CD8-positive, alpha-beta memory T cell (primary cell): ENCODE results near the gene IFNAR1. TPM values are rescaled to one million over a fixed set of nuclear protein-coding genes. Genes with fewer than 3 reads are reported as not detected.
"Not testable (repeated sequence)": the region's sequence is repeated elsewhere in the genome, so short reads cannot be mapped to it uniquely, and the experiment has no call there.

Source experiments
- CTCF ChIA-PET: fragments of 350-600 bp; sonication (Branson Sonifier 250); formaldehyde crosslinking; loops from one replicate; lab custom pipeline; 2021; ENCODE audit warnings: antibody characterized with exemption; lab: Charles Lee
- POLR2A ChIA-PET: fragments of 350-600 bp; sonication (Branson Sonifier 250); formaldehyde crosslinking; loops from one replicate; lab custom pipeline; 2021; ENCODE audit warnings: antibody characterized with exemption; lab: Charles Lee
- DNase-seq, 5 donors: peaks; one replicate each; pipeline versions ENCODE4 v3.0.0 to v3.0.0-alpha.2; 2020 to 2022; ENCODE audit warnings: mixed read lengths in 1 of 5
- H3K27ac ChIP-seq: one replicate; pipeline ENCODE4 v1.7.0; 2013; ENCODE audit warnings: low read depth, mild to moderate bottlenecking, low read length, moderate library complexity
- H3K27me3 ChIP-seq: 2 replicates; pipeline ENCODE4 v1.7.0; 2013; ENCODE audit warnings: low read length, mild to moderate bottlenecking; ENCODE audit not compliant: insufficient read depth, poor library complexity, severe bottlenecking
- H3K36me3 ChIP-seq: 2 replicates; pipeline ENCODE4 v1.7.0; 2013; ENCODE audit warnings: mild to moderate bottlenecking, low read length, moderate library complexity; ENCODE audit not compliant: insufficient read depth
- H3K4me1 ChIP-seq: 2 replicates; pipeline ENCODE4 v1.7.0; 2013; ENCODE audit warnings: mild to moderate bottlenecking, low read length, moderate library complexity; ENCODE audit not compliant: insufficient read depth
- H3K4me3 ChIP-seq: 2 replicates; pipeline ENCODE4 v1.7.0; 2013; ENCODE audit warnings: mild to moderate bottlenecking, low read length
- H3K9me3 ChIP-seq: 2 replicates; pipeline ENCODE4 v1.7.0; 2013; ENCODE audit warnings: mild to moderate bottlenecking, low read length
- H3K27ac Mint-ChIP-seq, 8 donors: one replicate each; pipeline ENCODE4 v1.8.0; 2020 to 2021; ENCODE audit warnings: mixed read lengths in 8 of 8, mild to moderate bottlenecking in 6 of 8, inconsistent platforms in 3 of 8, moderate library complexity in 3 of 8
- H3K27me3 Mint-ChIP-seq, 2 donors: one replicate each; pipeline ENCODE4 v1.8.0; 2020 to 2021; ENCODE audit warnings: mixed read lengths in 2 of 2, mild to moderate bottlenecking in 1 of 2, moderate library complexity in 1 of 2
- H3K36me3 Mint-ChIP-seq, 3 donors: one replicate each; pipeline ENCODE4 v1.8.0; 2020 to 2021; ENCODE audit warnings: mixed read lengths in 3 of 3, inconsistent platforms in 1 of 3, mild to moderate bottlenecking in 1 of 3
- H3K4me1 Mint-ChIP-seq, 3 donors: one replicate each; pipeline ENCODE4 v1.8.0; 2020 to 2021; ENCODE audit warnings: mixed read lengths in 3 of 3, inconsistent platforms in 1 of 3, mild to moderate bottlenecking in 1 of 3
- H3K4me3 Mint-ChIP-seq, 7 donors: one replicate each; pipeline ENCODE4 v1.8.0; 2020 to 2021; ENCODE audit warnings: mixed read lengths in 7 of 7, mild to moderate bottlenecking in 6 of 7, moderate library complexity in 4 of 7, inconsistent platforms in 2 of 7
- H3K9me3 Mint-ChIP-seq, 5 donors: one replicate each; pipeline ENCODE4 v1.8.0; 2020 to 2022; ENCODE audit warnings: mixed read lengths in 5 of 5, mild to moderate bottlenecking in 3 of 5, moderate library complexity in 2 of 5, inconsistent platforms in 1 of 5
- polyA plus RNA-seq: library from polyadenylated mRNA; unstranded; fragments of 300-500 nt; fragmentation: Illumina TruSeq; gene quantifications from one replicate; pipeline ENCODE4 v1.2.3, GENCODE V29; 2021
- total RNA-seq, 2 experiments: library from RNA; stranded (reverse); gene quantifications; one replicate each; pipeline ENCODE4 v1.2.3, GENCODE V29; 2021

IFNAR1 gene
- total and polyA plus RNA-seq, 3 experiments from 2014 or later, result 31.6 to 54.6 (median 34.1) TPM

DNA sequence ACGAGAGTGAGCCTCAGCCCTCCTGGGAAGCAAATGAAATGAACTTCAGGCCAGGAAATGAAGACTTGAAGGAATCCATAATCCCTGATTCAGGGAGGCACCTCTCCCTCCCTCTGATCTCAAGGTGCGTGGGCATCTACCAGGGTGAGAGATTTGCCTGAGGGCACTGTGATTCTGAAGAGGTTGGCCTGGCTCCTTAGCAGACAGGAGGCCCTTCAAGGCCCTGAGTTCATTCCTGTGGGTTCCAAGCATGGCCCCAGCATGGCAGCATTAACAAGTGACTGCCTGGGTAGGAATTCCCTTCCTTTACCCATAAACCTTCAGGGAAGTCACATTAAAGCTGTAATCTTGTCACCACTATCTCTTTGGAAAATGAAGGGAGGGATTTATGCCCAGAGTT is 48.7 kb downstream of the IFNAR1 start:
- no peak overlapping the region for H3K27ac Mint-ChIP-seq
- Histone ChIP-seq H3K27me3 (no peaks in the 10 kb centered on the region), H3K4me1 (no peaks in the 10 kb centered on the region), H3K4me3 (no peak overlapping the region), H3K9me3 (no peaks in the 10 kb centered on the region), H3K27ac (no peak overlapping the region), H3K36me3 (no peaks in the 10 kb centered on the region)
- no peak overlapping the region for H3K4me3 Mint-ChIP-seq
- CTCF ChIA-PET, result interaction anchor here (0.8 to 1.3 kb wide), 4 partner anchors 12 to 176 kb away, joined by 3 to 5 read pairs (median 4); no protein-coding TSS in a partner anchor
- peaks cover 0 to 3% (median 2%) of the 10 kb centered on the region in 5 donors for H3K9me3 Mint-ChIP-seq
- no peak for DNase-seq
- H3K36me3 Mint-ChIP-seq, result no peaks in the 10 kb centered on the region
- peaks cover 8 to 11% (median 10%) of the 10 kb centered on the region in 3 donors for H3K4me1 Mint-ChIP-seq
- POLR2A ChIA-PET, result no interaction called here
- peaks cover 19% of the 10 kb centered on the region in 2 donors for H3K27me3 Mint-ChIP-seq

GRCh38 chr21:33374080-33374449 is 49.3 kb downstream of the IFNAR1 start:
- Mint-ChIP-seq H3K4me1 (peaks cover 9 to 13% (median 12%) of the 10 kb centered on the region in 3 donors), H3K36me3 (peaks cover 0 to 2% (median 0%) of the 10 kb centered on the region in 3 donors), H3K9me3 (no peaks in the 10 kb centered on the region), H3K27ac (no peak overlapping the region), H3K27me3 (peaks cover 19% of the 10 kb centered on the region in 2 donors), H3K4me3 (no peak overlapping the region)
- Histone ChIP-seq H3K9me3 (no peaks in the 10 kb centered on the region), H3K36me3 (no peaks in the 10 kb centered on the region), H3K27me3 (no peaks in the 10 kb centered on the region), H3K4me3 (no peak overlapping the region), H3K4me1 (no peaks in the 10 kb centered on the region), H3K27ac (no peak overlapping the region)
- CTCF ChIA-PET, result interaction anchor here (0.8 to 1.3 kb wide), 4 partner anchors 13 to 177 kb away, joined by 3 to 5 read pairs (median 4); no protein-coding TSS in a partner anchor
- DNase-seq, result no peak
- POLR2A ChIA-PET, result no interaction called here

GRCh38 chr21:33374450-33375096 is 49.8 kb downstream of the IFNAR1 start:
- H3K9me3 ChIP-seq, result no peaks in the 10 kb centered on the region
- peak; percentile 20 to 62 (median 32) for DNase-seq
- H3K27me3 Mint-ChIP-seq, result peaks cover 19 to 20% of the 10 kb centered on the region in 2 donors
- no peak overlapping the region for H3K4me3 ChIP-seq
- H3K4me1 ChIP-seq, result peaks cover 1% of the 10 kb centered on the region
- ChIA-PET CTCF (interaction anchor here (0.8 to 2.8 kb wide), 7 partner anchors 10 to 177 kb away, joined by 3 to 9 read pairs (median 5); no protein-coding TSS in a partner anchor), POLR2A (no interaction called here)
- no peaks in the 10 kb centered on the region for H3K36me3 ChIP-seq
- H3K4me1 Mint-ChIP-seq, result peaks cover 10 to 14% (median 13%) of the 10 kb centered on the region in 3 donors
- H3K9me3 Mint-ChIP-seq, result no peaks in the 10 kb centered on the region
- no peak overlapping the region for H3K27ac Mint-ChIP-seq
- H3K4me3 Mint-ChIP-seq, result no peak overlapping the region
- H3K27ac ChIP-seq, result no peak overlapping the region
- H3K36me3 Mint-ChIP-seq, result peaks cover 0 to 2% (median 0%) of the 10 kb centered on the region in 3 donors
- H3K27me3 ChIP-seq, result no peaks in the 10 kb centered on the region

GRCh38 chr21:33375101-33375644 is 50.4 kb downstream of the IFNAR1 start:
- Histone ChIP-seq H3K9me3 (no peaks in the 10 kb centered on the region), H3K4me1 (peaks cover 7% of the 10 kb centered on the region), H3K27ac (no peak overlapping the region), H3K27me3 (no peaks in the 10 kb centered on the region), H3K4me3 (no peak overlapping the region), H3K36me3 (no peaks in the 10 kb centered on the region)
- CTCF ChIA-PET, result interaction anchor here (1.0 to 2.8 kb wide), 5 partner anchors 9 to 178 kb away, joined by 3 to 9 read pairs (median 8); partner anchors contain the start of gene IFNAR1
- POLR2A ChIA-PET, result no interaction called here
- H3K9me3 Mint-ChIP-seq, result no peaks in the 10 kb centered on the region
- DNase-seq, result no peak
- peaks cover 0 to 2% (median 0%) of the 10 kb centered on the region in 3 donors for H3K36me3 Mint-ChIP-seq
- H3K27me3 Mint-ChIP-seq, result peaks cover 19 to 20% of the 10 kb centered on the region in 2 donors
- no peak overlapping the region for H3K4me3 Mint-ChIP-seq
- H3K27ac Mint-ChIP-seq, result peak overlapping the region in 1 of 8 donors; percentile 62
- peaks cover 14 to 20% (median 19%) of the 10 kb centered on the region in 3 donors for H3K4me1 Mint-ChIP-seq

GRCh38 chr21:33377221-33377920 is 52.6 kb downstream of the IFNAR1 start:
- peaks cover 26% of the 10 kb centered on the region for H3K4me1 ChIP-seq
- ChIA-PET POLR2A (no interaction called here), CTCF (interaction anchor here (0.9 to 2.8 kb wide), 5 partner anchors 16 to 178 kb away, joined by 3 to 9 read pairs (median 4); no protein-coding TSS in a partner anchor)

DNA sequence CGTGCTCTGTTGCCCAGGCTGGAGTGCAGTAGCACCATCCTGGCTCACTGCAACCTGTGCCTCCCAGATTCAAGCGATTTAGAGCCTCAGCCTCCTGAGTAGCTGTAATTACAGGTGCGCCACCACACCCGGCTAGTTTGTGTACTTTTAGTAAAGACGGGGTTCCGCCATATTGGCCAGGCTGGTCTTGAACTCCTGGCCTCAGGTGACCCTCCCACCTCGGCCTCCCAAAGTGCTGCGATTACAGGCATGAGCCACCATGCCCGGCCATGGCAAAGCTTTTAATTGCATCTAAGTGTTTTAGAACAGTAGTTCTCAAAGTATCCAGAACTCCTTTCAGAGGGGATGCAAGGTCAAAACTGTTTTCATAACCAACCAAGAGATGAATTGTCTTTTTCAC is 53.3 kb downstream of the IFNAR1 start:
- peaks cover 0 to 2% (median 0%) of the 10 kb centered on the region in 3 donors for H3K36me3 Mint-ChIP-seq
- Histone ChIP-seq H3K27me3 (no peaks in the 10 kb centered on the region), H3K4me1 (peaks cover 34% of the 10 kb centered on the region), H3K27ac (no peak overlapping the region), H3K4me3 (no peak overlapping the region), H3K9me3 (no peaks in the 10 kb centered on the region), H3K36me3 (no peaks in the 10 kb centered on the region)
- no peaks in the 10 kb centered on the region for H3K9me3 Mint-ChIP-seq
- peaks cover 15 to 18% of the 10 kb centered on the region in 2 donors for H3K27me3 Mint-ChIP-seq
- ChIA-PET CTCF (interaction anchor here (0.9 to 1.1 kb wide), 3 partner anchors 17 to 178 kb away, joined by 3 to 4 read pairs (median 3); no protein-coding TSS in a partner anchor), POLR2A (no interaction called here)
- DNase-seq, result no peak
- H3K4me3 Mint-ChIP-seq, result peak overlapping the region in 1 of 7 donors; percentile 23
- peaks cover 40 to 48% (median 47%) of the 10 kb centered on the region in 3 donors for H3K4me1 Mint-ChIP-seq
- no peak overlapping the region for H3K27ac Mint-ChIP-seq

More at GRCh38 chr21:33377221-33377920, 52.6 kb downstream of the IFNAR1 start:
- Mint-ChIP-seq H3K27ac (no peak overlapping the region), H3K27me3 (peaks cover 17 to 18% of the 10 kb centered on the region in 2 donors), H3K4me1 (peaks cover 33 to 41% (median 40%) of the 10 kb centered on the region in 3 donors), H3K9me3 (no peaks in the 10 kb centered on the region), H3K36me3 (peaks cover 0 to 2% (median 0%) of the 10 kb centered on the region in 3 donors), H3K4me3 (no peak overlapping the region)
- H3K4me3 ChIP-seq, result no peak overlapping the region
- no peaks in the 10 kb centered on the region for H3K27me3 ChIP-seq
- H3K27ac ChIP-seq, result no peak overlapping the region
- no peak for DNase-seq
- H3K9me3 ChIP-seq, result no peaks in the 10 kb centered on the region
- no peaks in the 10 kb centered on the region for H3K36me3 ChIP-seq

- Histone ChIP-seq H3K4me1 (peaks cover 52% of the 10 kb centered on the region), H3K27ac (peak overlapping the region; percentile 3)
- H3K27me3 Mint-ChIP-seq, result peaks cover 14 to 18% of the 10 kb centered on the region in 2 donors
- peak overlapping the region in 4 of 7 donors; percentile 12 to 56 (median 50) for H3K4me3 Mint-ChIP-seq
- H3K4me1 Mint-ChIP-seq, result peaks cover 54 to 62% (median 60%) of the 10 kb centered on the region in 3 donors
- H3K9me3 Mint-ChIP-seq, H3K36me3 ChIP-seq, DNase-seq, H3K9me3 ChIP-seq, H3K27me3 ChIP-seq, H3K36me3 Mint-ChIP-seq, H3K4me3 ChIP-seq: not testable (repeated sequence)
- peak overlapping the region in 4 of 8 donors; percentile 26 to 87 (median 76) for H3K27ac Mint-ChIP-seq
- POLR2A ChIA-PET, result interaction anchor here (1.0 kb wide), 2 partner anchors 19 to 55 kb away, joined by 4 to 7 read pairs; partner anchors contain the start of gene IFNAR1
- CTCF ChIA-PET, result interaction anchor here (1.0 to 2.1 kb wide), 6 partner anchors 18 to 183 kb away, joined by 3 to 10 read pairs (median 4); partner anchors contain the start of gene TMEM50B
Measured at GRCh38 chr21:33379934-33380333, 55.2 kb downstream of the IFNAR1 start.
